ENCODE measurements around the gene FOXE3.

GRCh38 chr1:47402591-47402990, 13.5 kb upstream of the FOXE3 start:
- TF ChIP-seq GATA2 (IDR thresholded peaks at IDR 0.05; ENCODE audit: low read depth, low read length) (no peak), GATA3 (IDR thresholded peaks at IDR 0.05; ENCODE audit: low read depth, low read length) (no peak)

All from SH-SY5Y (cell line).